ENCODE results near the gene BST1. TPM values are rescaled to one million over a fixed set of nuclear protein-coding genes. Genes with fewer than 3 reads are reported as not detected.

Gene BST1
- polyA plus RNA-seq, 3 donors, result 140 to 297 (median 266) TPM

- peaks cover 0 to 14% (median 4%) of the 10 kb centered on the region in 7 donors for H3K9me3 Mint-ChIP-seq
- H3K4me1 ChIP-seq (ENCODE audit: control insufficient read depth in 1 of 2, insufficient read depth in 2 of 2, low read length in 2 of 2), result peaks cover 68 to 85% of the 10 kb centered on the region in 2 donors
- H3K27ac ChIP-seq (ENCODE audit: low read depth in 1 of 2, low read length in 2 of 2), result peak overlapping the region; percentile 70 to 87
- peak overlapping the region; percentile 75 for H2AFZ ChIP-seq (ENCODE audit: insufficient read depth, low read depth, low read length, poor library complexity, severe bottlenecking)
- H3K36me3 ChIP-seq (replicated peaks in 1 of 2; ENCODE audit: control insufficient read depth in 1 of 2, insufficient read depth in 2 of 2, low read length in 2 of 2), result peaks cover 30 to 35% of the 10 kb centered on the region in 2 donors
- H3K4me3 Mint-ChIP-seq, result peak overlapping the region; percentile 87 to 97
- intact Hi-C loops (cut with micrococcal nuclease), result loop anchor here in 1 of 2 donors (5.0 to 10.0 kb wide), 2 partner anchors 51 to 699 kb away; partner anchors contain the start of gene CPEB2
- H3K9ac ChIP-seq (ENCODE audit: insufficient read depth, low read length, poor library complexity, severe bottlenecking), result peak overlapping the region; percentile 79
- H3K4me1 Mint-ChIP-seq, result peaks cover 83% of the 10 kb centered on the region
- peaks cover 26% of the 10 kb centered on the region for H4K20me1 ChIP-seq (ENCODE audit: insufficient read depth, low read length)
- H3K27me3 Mint-ChIP-seq (ENCODE audit: low read depth in 3 of 3), result peaks cover 0 to 1% (median 1%) of the 10 kb centered on the region in 3 donors
- H3K4me3 ChIP-seq (replicated peaks in 1 of 3; ENCODE audit: low read depth in 2 of 3, low read length in 3 of 3), result peak overlapping the region; percentile 60 to 92 (median 63)
- no peak for DNase-seq
- no peak for TF ChIP-seq CTCF (IDR thresholded peaks at IDR 0.05)
- no peaks in the 10 kb centered on the region for H3K27me3 ChIP-seq (ENCODE audit: control insufficient read depth in 2 of 2, insufficient read depth in 2 of 2, low read length in 2 of 2)
- no peaks in the 10 kb centered on the region for H3K9me3 ChIP-seq (replicated peaks in 1 of 2; ENCODE audit: control insufficient read depth in 1 of 2, insufficient read depth in 1 of 2, low read length in 2 of 2)
- peak overlapping the region; percentile 91 to 96 (median 94) for H3K27ac Mint-ChIP-seq
- peaks cover 34 to 46% of the 10 kb centered on the region in 2 donors for H3K36me3 Mint-ChIP-seq
- peaks cover 70% of the 10 kb centered on the region for H3K79me2 ChIP-seq (ENCODE audit: insufficient read depth, low read length)
- 66% methylated on average over 11 of the region's 11 CpGs for WGBS (ENCODE audit: insufficient coverage)
- peak overlapping the region; percentile 93 for H3K4me2 ChIP-seq (replicated peaks; ENCODE audit: extremely low read depth, low read length, poor library complexity, severe bottlenecking)
These were observed 574 bp downstream of the BST1 start for GRCh38 chr4:15703439-15703838.

GRCh38 chr4:15704129-15704528 lies 1.3 kb downstream of the BST1 start:
- Histone ChIP-seq H3K27ac (ENCODE audit: low read depth in 1 of 2, low read length in 2 of 2) (peak overlapping the region in 1 of 2 donors; percentile 87), H3K79me2 (ENCODE audit: insufficient read depth, low read length) (peaks cover 71% of the 10 kb centered on the region), H3K4me2 (replicated peaks; ENCODE audit: extremely low read depth, low read length, poor library complexity, severe bottlenecking) (peak overlapping the region; percentile 93), H2AFZ (ENCODE audit: insufficient read depth, low read depth, low read length, poor library complexity, severe bottlenecking) (no peak overlapping the region), H3K9ac (ENCODE audit: insufficient read depth, low read length, poor library complexity, severe bottlenecking) (peak overlapping the region; percentile 79), H3K4me1 (ENCODE audit: control insufficient read depth in 1 of 2, insufficient read depth in 2 of 2, low read length in 2 of 2) (peaks cover 68 to 82% of the 10 kb centered on the region in 2 donors), H3K9me3 (replicated peaks in 1 of 2; ENCODE audit: control insufficient read depth in 1 of 2, insufficient read depth in 1 of 2, low read length in 2 of 2) (no peaks in the 10 kb centered on the region), H3K36me3 (replicated peaks in 1 of 2; ENCODE audit: control insufficient read depth in 1 of 2, insufficient read depth in 2 of 2, low read length in 2 of 2) (peaks cover 36 to 42% of the 10 kb centered on the region in 2 donors), H4K20me1 (ENCODE audit: insufficient read depth, low read length) (peaks cover 32% of the 10 kb centered on the region), H3K27me3 (ENCODE audit: control insufficient read depth in 2 of 2, insufficient read depth in 2 of 2, low read length in 2 of 2) (no peaks in the 10 kb centered on the region), H3K4me3 (replicated peaks in 1 of 3; ENCODE audit: low read depth in 2 of 3, low read length in 3 of 3) (peak overlapping the region; percentile 60 to 92 (median 63))
- H3K27me3 Mint-ChIP-seq (ENCODE audit: low read depth in 3 of 3), result peaks cover 0 to 1% (median 1%) of the 10 kb centered on the region in 3 donors
- TF ChIP-seq CTCF (IDR thresholded peaks at IDR 0.05), result no peak
- peaks cover 0 to 9% (median 4%) of the 10 kb centered on the region in 7 donors for H3K9me3 Mint-ChIP-seq
- H3K4me3 Mint-ChIP-seq, result peak overlapping the region; percentile 87 to 97
- DNase-seq, result no peak
- intact Hi-C loops (cut with micrococcal nuclease), result loop anchor here in 1 of 2 donors (5.0 to 10.0 kb wide), 2 partner anchors 52 to 699 kb away; partner anchors contain the start of gene CPEB2
- H3K4me1 Mint-ChIP-seq, result peaks cover 85% of the 10 kb centered on the region
- H3K27ac Mint-ChIP-seq, result peak overlapping the region; percentile 6 to 95 (median 76)
- peaks cover 41 to 48% of the 10 kb centered on the region in 2 donors for H3K36me3 Mint-ChIP-seq
